NOMO-1 (cell line): ENCODE data around the gene IQCF6.
"Not testable (repeated sequence)": the region's sequence is repeated elsewhere in the genome, so short reads cannot be mapped to it uniquely, and the experiment has no call there.

Experiments
- DNase-seq, 2 experiments: peaks; one replicate each; lab custom pipeline; 2025; ENCODE audit not compliant: unreplicated experiment in 2 of 2; lab: John Stamatoyannopoulos, UW

Gene IQCF6

DNA sequence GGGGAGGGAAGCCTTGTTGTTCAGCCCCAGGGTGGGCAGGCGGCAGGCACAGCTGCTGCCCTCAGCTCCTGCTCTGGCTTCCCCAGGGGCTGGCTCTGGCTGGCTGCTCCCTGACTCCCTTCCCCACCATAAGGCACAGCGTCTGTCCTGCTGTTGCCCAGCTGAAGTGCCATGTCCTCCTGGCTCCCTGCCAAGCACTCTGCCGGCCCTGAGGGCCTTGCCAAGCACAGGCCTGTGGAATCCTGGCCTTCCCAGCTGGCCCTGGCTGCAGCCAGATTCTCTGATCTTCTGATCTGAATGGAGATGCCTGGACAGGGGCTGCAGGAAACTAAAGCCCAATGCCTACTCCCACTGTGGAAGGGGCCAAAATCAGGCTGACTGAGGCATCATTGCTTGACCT, 1.1 kb downstream of the IQCF6 start:
- no peak for DNase-seq

DNA sequence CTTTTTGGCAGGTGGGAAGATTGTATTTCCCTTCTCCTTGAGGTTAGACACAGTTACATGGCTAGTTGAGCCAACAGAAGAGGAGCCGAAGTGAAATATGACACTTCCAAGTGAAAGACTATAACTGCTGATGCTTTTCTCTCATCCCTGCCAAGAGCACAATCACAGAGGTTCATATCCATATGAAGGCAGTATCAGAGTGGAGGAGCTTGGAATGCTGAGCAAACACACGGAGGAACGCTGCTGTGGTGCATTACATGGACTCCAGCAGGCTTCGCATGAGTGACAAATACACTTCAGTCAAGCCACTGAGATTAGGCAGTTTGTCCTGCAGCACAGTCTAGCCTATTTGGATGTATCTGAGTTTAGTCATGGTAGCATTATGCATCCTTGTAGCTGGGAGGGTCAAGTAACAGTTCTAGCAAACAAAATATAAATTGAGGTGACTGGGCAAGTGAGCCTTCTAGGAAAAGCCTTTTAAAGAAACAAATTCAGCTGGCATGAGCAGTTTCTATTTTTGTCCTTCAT, 5.4 kb downstream of the IQCF6 start:
- DNase-seq = no peak

DNA sequence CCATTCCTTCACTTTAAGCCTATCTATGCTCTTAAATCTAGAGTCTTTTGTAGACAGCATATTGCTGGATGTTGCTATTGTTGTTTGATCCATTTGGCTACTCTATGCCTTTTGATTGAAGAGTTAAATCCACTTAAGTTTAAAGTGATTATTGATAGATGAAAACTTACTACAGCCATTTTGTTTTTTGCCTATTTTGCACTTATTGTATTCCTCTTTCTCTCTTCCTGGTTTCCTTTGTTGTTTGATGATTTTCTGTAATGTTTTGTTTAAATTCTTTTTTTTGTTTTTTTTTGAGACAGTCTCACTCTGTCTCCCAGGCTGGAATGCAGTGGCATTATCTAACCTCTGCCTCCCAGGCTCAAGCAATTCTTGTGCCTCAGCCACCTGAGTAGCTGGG, 19.8 kb downstream of the IQCF6 start:
- DNase-seq = no peak

DNA sequence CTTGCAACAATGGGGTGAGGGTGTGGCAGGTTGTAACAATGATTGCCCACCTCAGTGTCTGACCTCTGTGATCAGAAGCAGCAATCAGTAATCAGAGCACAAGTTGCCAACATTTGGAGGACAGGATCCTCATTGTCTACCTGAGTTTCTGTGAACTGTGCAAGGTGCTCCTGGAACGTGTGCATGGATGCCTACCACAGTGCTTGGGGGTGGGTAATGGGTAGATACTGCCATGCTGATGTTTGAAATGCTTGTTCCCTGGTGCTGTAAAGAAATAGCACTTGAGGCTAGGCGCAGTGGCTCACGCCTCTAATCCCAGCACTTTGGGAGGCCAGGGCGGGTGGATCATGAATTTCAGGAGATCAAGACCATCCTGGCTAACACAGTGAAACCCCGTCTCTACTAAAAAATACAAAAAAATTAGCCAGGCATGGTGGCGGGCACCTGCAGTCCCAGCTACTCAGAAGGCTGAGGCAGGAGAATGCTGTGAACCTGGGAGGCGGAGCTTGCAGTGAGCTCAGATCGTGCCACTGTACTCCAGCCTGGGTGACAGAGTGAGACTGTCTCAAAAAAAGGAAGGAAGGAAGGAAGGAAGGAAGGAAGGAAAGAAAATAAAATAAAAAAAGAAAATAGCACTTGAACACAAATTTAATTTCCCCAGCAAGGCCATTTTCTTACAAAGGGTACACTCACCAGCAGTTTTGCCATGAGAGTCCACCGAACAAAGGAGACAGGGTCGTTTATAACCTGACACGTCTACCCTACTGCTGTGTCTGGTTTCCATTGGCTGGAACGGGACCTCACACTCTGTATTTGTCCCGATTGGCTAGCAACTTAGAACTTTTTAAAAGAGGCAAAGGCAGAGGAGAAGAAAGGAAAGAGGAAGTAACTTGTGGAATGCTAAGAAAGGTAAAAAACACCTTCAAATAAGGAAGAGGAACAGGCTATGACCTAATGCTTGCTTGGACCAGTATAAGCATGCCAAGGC, 25.0 kb downstream of the IQCF6 start:
- DNase-seq = not testable (repeated sequence)

DNA sequence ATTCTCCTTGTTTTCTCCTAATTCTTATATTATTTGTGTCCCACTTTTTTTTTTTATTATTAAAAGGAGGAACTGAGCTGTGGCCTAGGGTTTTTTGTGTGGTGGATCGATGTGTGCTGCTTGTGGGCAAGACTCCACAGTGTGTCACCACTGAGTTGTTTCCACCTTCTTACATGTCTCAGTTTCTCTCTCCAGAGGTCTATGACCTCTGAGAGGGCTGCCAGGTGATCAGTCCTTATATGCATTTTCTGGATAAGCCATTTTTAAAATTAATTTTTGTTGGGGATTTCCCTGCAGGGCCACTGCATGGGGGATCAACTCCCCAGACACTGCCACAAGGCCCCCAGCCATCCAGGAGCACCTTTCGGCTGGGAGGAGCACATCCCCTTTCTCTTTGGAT, 27.8 kb downstream of the IQCF6 start:
- no peak for DNase-seq

DNA sequence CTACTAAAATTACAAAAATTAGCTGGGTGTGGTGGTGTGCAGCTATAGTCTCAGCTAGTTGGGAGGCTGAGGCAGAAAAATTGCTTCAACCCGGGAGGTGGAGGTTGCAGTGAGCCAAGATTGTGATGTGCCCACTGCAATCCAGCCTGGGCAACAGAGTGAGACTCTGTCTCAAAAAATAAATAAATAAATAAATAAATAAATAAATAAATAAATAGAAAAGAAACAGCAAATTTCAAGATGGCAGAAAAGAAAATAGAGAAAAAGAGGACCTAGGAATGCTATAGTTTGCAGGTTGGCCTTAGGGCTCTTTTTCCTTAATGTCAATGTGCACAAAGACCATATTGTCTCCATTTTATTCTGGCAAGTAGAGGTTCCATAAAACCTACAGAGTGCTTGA, 28.2 kb downstream of the IQCF6 start:
- no peak for DNase-seq

DNA sequence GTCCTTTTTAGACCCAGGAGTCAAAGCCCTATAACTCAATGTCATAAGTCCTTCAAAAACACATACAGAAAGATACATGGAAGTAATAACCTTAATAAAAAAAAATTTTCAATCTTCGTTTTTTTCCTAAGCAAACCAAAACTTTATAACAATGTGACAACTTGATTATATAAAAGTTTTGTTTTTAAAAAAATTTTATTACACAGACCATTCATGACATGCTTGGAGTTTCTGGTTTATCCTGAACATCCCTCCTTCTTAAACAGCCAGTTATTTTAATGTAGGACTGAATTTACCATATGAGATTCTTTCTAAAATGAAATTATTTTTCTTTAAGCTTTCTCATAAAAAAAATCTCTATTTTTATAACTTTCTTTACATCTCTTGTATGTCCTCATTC, 30.7 kb downstream of the IQCF6 start:
- no peak for DNase-seq

DNA sequence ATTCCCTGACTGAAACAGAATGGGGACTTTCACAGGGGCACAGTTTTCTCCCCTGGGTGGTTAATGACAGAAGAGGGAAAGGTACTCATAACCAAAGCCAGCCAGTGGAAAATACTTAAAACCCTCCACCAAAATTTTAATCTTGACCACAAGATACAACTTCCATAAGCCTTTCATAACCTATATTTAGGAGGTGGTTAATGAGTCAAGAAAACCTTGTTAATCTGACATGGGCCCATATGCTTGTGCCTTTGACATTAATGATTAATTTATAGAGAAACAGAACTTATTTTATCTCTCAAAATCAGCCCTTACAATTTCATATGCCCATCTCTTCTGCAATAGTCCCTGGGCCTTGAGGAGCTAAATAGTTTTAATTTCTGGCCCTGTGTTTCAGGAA, 31.2 kb downstream of the IQCF6 start:
- no peak for DNase-seq

DNA sequence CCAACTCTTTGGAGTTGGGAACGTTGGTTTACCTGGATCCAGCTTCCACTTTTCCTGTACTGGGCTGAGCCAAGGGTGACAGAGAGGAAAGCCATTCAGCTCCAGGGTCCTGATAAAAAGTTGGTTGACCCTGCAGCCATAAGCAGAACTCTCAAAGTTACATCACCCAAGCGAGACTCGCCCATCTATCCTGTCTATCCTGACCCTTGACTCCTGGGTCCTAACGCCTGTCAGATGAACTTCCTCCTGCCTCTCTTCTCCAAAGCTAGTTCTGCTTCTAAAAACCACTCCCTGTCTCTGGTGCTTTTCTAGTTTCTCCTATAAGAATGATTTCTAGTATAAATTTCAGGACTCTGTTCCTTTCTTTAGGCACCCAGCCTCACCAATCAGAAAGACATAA, 36.1 kb downstream of the IQCF6 start:
- peak; percentile 73 to 82 for DNase-seq

DNA sequence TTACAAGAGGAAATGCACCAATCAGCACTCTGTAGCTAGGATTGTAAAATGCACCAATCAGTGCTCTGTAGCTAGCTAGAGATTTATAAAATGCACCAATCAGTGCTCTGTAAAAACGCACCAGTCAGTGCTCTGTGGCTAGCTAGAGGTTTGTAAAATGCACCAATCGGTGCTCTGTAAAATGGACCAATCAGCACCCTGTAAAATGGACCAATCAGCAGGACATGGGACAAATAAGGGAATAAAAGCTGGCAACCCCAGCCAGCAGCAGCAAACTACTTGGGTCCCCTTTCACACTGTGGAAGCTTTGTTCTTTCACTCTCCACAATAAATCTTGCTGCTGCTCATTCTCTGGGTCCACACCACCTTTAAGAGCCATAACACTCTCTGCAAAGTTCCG, 36.7 kb downstream of the IQCF6 start:
- DNase-seq = not testable (repeated sequence)

DNA sequence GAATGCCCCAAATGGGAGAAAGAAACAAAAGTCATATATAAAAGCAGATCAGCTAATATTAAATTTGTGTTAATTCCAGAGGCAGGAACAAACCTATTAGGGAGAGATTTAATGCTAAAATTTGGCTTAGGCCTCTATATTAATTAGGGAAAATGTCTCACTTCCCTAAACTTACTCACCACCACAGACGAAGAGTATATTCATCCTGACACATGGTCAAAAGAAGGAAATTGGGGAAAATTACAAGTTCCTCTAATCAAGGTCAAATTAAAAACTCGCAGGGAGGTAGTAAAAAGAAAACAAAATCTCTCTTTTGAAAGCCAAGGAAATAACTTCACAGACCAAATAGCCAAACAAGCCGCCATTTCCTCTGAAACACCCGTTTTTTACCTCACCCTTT, 39.9 kb downstream of the IQCF6 start:
- peak in 1 of 2 experiments; percentile 20 for DNase-seq

DNA sequence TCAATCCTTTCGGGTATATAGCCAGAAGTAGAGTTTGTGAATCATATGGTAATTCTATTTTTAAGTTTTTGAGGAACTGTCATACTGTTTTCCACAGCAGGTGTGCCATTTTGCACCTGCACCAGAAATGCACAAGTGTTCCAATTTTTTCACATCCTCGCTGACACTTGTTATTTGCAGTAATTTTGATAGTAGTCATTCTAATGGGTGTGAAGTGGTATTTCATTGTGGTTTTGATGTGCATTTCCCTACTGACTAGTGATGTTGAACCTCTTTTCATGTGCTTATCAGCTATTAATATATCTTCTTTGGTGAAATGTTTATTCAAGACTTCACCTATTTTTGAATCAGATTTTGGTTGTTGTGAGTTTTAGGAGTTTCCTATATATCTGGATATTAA, 43.1 kb downstream of the IQCF6 start:
- no peak for DNase-seq

DNA sequence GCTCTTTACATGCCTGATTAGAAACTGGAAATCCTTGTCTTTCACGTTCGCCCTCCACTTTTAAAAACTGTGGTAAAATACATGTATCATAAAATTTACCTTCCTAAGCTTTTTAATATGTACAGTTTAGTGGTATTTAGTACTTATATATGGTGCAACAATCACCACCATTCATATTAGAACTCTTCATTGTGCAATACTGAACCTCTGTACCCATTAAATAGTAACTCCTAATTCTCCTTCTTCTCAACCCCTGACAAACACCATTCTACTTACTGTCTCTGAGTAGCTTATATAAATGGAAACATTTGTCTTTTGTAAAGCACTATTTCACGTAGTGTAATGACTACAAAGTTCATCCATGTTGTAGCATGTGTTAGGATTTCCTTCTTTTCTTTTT, 44.0 kb downstream of the IQCF6 start:
- peak in 1 of 2 experiments; percentile 33 for DNase-seq

DNA sequence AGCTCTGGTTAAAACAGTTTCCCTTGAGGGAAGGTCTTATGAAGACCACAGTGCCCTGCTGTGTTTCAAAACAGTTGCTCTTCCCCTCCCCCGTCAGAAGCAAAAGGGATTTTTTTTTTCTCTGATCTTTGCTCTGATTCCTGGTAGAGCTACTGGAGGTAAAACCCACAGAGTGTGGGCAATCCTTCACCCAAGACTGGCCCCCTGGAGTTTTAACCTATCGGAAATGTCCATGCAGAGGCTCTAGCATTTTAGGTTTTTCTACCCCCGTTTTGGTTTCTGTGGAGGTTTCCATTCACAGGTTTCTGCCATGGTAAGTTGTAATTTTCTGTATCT, 44.5 kb downstream of the IQCF6 start:
- no peak for DNase-seq

DNA sequence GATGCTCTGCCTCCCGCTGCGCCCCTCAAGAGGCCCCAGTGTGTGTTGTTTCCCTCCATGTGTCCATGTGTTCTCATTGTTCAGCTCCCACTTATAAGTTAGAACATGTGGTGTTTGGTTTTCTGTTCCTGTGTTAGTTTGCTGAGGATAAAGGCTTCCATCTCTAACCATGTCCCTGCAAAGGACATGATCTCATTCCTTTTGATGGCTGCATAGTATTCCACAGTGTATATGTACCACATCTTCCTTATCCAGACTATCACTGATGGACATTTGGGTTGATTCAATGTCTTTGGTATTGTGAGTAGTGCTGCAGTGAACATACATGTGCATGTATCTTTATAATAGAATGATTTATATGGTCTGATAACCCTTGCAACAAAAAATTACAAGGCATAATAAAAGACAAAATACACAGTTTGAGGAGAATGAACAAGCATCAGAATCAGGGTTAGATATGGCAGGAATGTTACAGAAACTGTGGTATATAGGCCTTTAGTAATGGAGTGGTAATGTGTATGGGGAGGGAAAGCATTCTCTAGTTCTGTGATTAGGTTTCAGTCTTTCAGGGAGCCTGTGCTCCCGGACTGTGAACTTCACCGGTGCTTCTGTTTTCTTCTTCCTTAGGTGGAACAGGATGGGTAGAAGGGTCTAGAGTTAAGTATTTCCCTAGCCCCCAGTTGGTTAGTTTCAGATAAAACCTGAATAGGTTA, 45.0 kb downstream of the IQCF6 start:
- DNase-seq = no peak

DNA sequence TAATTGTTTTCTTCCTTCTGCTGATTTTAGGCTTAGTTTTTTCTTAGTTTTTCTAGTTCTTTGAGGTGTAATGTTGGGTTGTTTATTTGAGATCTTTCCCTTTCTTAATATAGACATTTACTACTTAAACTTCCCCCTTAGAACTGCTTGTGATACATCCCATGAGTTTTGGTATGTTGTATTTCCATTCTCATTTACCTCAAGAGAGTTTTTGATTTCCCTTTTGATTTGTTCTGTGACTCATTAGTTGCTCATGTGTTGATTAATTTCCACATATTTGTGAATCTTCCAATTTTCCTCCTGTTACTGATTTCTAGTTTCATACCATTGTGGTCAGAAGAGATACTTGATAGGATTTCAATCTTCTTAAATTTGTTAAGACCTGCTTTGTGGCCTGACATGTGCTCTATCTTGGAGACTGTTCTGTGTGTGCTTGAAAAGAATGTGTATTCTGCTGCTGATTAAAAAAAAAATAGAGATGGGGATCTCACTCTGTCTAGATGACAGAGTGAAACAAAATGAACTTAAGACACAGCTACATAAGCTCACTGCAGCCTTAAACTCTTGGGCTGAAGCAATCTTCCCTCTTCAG, 49.9 kb downstream of the IQCF6 start:
- DNase-seq = no peak
